NB4 (cell line): ENCODE measurements around the gene SPAG5.

Experiments used
- DNase-seq: peaks from one replicate; pipeline ENCODE4 v3.0.0; 2010; ENCODE audit warnings: low read depth
- H3K4me3 ChIP-seq: one replicate; pipeline ENCODE4 v1.5.1; 2011; ENCODE audit warnings: mild to moderate bottlenecking, low read depth, low read length, moderate library complexity
- MYC ChIP-seq: IDR thresholded peaks from 2 replicates; pipeline ENCODE4 v1.6.1; 2011; ENCODE audit warnings: low read depth, low read length
- POLR2A ChIP-seq: IDR thresholded peaks from 2 replicates; pipeline ENCODE4 v1.6.1; 2011; ENCODE audit warnings: mild to moderate bottlenecking; ENCODE audit not compliant: insufficient read length; ENCODE audit errors: extremely low read depth
- TF ChIP-seq, protein P1 (sequence below): IDR thresholded peaks from one replicate; pipeline ENCODE4 v1.5.1; 2012; ENCODE audit warnings: low read depth, low read length
- TF ChIP-seq, protein P2 (sequence below): IDR thresholded peaks from 2 replicates; pipeline ENCODE4 v1.6.1; 2011; ENCODE audit warnings: low read depth, low read length

Gene SPAG5

DNA sequence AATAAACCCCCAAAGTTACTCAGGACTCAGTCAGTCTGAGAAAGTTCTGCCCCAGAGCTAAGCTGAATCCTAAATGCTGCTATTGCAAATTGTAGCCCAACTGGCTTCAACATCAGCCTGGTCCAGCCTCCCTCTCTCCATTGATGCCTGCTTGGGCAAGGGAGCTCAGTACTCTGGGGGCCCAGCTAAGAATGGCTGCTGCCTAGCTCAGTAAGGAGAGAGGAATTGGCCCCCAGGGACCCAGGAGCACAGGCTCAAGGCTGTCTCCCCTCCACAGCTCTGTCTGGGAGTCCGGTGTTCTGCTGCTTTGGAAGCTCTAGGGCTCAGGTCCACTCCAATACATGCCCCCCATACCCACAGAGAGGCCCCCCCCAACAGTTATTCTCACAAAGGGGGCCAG lies 48.0 kb downstream of the SPAG5 start:
- DNase-seq: no peak
- TF ChIP-seq, protein P1, sequence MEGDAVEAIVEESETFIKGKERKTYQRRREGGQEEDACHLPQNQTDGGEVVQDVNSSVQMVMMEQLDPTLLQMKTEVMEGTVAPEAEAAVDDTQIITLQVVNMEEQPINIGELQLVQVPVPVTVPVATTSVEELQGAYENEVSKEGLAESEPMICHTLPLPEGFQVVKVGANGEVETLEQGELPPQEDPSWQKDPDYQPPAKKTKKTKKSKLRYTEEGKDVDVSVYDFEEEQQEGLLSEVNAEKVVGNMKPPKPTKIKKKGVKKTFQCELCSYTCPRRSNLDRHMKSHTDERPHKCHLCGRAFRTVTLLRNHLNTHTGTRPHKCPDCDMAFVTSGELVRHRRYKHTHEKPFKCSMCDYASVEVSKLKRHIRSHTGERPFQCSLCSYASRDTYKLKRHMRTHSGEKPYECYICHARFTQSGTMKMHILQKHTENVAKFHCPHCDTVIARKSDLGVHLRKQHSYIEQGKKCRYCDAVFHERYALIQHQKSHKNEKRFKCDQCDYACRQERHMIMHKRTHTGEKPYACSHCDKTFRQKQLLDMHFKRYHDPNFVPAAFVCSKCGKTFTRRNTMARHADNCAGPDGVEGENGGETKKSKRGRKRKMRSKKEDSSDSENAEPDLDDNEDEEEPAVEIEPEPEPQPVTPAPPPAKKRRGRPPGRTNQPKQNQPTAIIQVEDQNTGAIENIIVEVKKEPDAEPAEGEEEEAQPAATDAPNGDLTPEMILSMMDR: no peak
- TF ChIP-seq, protein P2, sequence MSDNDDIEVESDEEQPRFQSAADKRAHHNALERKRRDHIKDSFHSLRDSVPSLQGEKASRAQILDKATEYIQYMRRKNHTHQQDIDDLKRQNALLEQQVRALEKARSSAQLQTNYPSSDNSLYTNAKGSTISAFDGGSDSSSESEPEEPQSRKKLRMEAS: no peak
- TF ChIP-seq POLR2A (no peak), MYC (no peak)
- no peak overlapping the region for H3K4me3 ChIP-seq

- DNase-seq: peak; percentile 69
- TF ChIP-seq MYC: no peak
- TF ChIP-seq, protein P1: no peak
- TF ChIP-seq, protein P2: no peak
- no peak for TF ChIP-seq POLR2A
- H3K4me3 ChIP-seq: no peak overlapping the region
These were observed 49.3 kb downstream of the SPAG5 start for GRCh38 chr17:28549236-28550132.

- no peak for DNase-seq
- no peak overlapping the region for H3K4me3 ChIP-seq
- TF ChIP-seq POLR2A: no peak
- no peak for TF ChIP-seq MYC
- TF ChIP-seq, protein P1: no peak
- TF ChIP-seq, protein P2: no peak
These were observed 50.3 kb downstream of the SPAG5 start for GRCh38 chr17:28548417-28549130.

GRCh38 chr17:28547623-28548416 lies 51.0 kb downstream of the SPAG5 start:
- DNase-seq: peak; percentile 82
- TF ChIP-seq, protein P1: peak; percentile 99
- no peak for TF ChIP-seq POLR2A
- TF ChIP-seq, protein P2: no peak
- TF ChIP-seq MYC: no peak
- H3K4me3 ChIP-seq: no peak overlapping the region

DNA sequence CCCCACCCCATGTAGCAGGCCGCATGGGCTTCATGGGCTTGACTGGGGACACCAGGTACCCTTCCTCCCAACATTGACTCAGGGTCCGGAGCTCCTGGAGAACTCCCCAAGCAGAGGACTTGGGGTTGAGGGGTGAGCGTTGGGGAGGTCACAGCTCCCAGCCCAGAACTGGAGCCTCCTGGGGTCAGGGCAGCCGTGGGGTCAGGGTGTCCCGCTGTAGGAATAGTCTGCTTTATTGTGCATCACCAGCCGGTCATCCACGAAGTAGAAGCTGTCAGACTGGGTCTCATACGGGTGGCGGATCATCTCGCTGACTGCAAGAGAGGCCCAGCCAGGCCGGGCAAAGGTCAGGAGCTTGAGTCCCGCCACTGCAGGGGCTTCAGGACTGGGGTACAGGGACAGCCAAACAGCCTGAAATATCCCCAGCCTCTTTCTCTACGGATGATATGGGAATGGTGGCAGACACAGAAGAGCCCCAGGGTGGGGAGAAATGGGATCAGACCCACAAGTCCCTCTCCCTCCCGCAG lies 51.7 kb downstream of the SPAG5 start:
- DNase-seq: no peak
- TF ChIP-seq POLR2A (no peak), MYC (no peak)
- TF ChIP-seq, protein P1: no peak
- TF ChIP-seq, protein P2: no peak
- no peak overlapping the region for H3K4me3 ChIP-seq
